ENCODE data around the gene WWOX.

WWOX gene

GRCh38 chr16:78650339-78651074, 551.1 kb downstream of the WWOX start:
- no peak for DNase-seq (ENCODE audit: low read depth)
- no peak overlapping the region for H3K4me3 ChIP-seq (ENCODE audit: low read depth, low read length)
- TF ChIP-seq CTCF (IDR thresholded peaks at IDR 0.05; ENCODE audit: control insufficient read depth, extremely low read depth, insufficient read depth) = no peak

- no peak overlapping the region for H3K4me3 ChIP-seq (ENCODE audit: low read depth, low read length)
- DNase-seq (ENCODE audit: low read depth) = no peak
- no peak for TF ChIP-seq CTCF (IDR thresholded peaks at IDR 0.05; ENCODE audit: control insufficient read depth, extremely low read depth, insufficient read depth)
Observed at GRCh38 chr16:78654929-78655328, 555.5 kb downstream of the WWOX start.

GRCh38 chr16:78655331-78656113, 556.1 kb downstream of the WWOX start:
- DNase-seq (ENCODE audit: low read depth) = no peak
- TF ChIP-seq CTCF (IDR thresholded peaks at IDR 0.05; ENCODE audit: control insufficient read depth, extremely low read depth, insufficient read depth) = no peak

GRCh38 chr16:78656887-78657286, 557.4 kb downstream of the WWOX start:
- TF ChIP-seq CTCF (IDR thresholded peaks at IDR 0.05; ENCODE audit: control insufficient read depth, extremely low read depth, insufficient read depth) = no peak

More at GRCh38 chr16:78655331-78656113, 556.1 kb downstream of the WWOX start:
- no peak overlapping the region for H3K4me3 ChIP-seq (ENCODE audit: low read depth, low read length)

GRCh38 chr16:78659216-78659615, 559.8 kb downstream of the WWOX start:
- no peak overlapping the region for H3K4me3 ChIP-seq (ENCODE audit: low read depth, low read length)
- no peak for DNase-seq (ENCODE audit: low read depth)
- TF ChIP-seq CTCF (IDR thresholded peaks at IDR 0.05; ENCODE audit: control insufficient read depth, extremely low read depth, insufficient read depth) = no peak

More at GRCh38 chr16:78656887-78657286, 557.4 kb downstream of the WWOX start:
- H3K4me3 ChIP-seq (ENCODE audit: low read depth, low read length) = no peak overlapping the region
- DNase-seq (ENCODE audit: low read depth) = no peak

GRCh38 chr16:78659668-78660217, 560.3 kb downstream of the WWOX start:
- TF ChIP-seq CTCF (IDR thresholded peaks at IDR 0.05; ENCODE audit: control insufficient read depth, extremely low read depth, insufficient read depth) = no peak
- H3K4me3 ChIP-seq (ENCODE audit: low read depth, low read length) = no peak overlapping the region
- DNase-seq (ENCODE audit: low read depth) = no peak

Data from LNCaP clone FGC (cell line).